Lower lobe of right lung (tissue), 2 donors: ENCODE measurements around the gene SLC39A11. TPM values are rescaled to one million over a fixed set of nuclear protein-coding genes. Genes with fewer than 3 reads are reported as not detected.
"Not testable (repeated sequence)": the region's sequence is repeated elsewhere in the genome, so short reads cannot be mapped to it uniquely, and the experiment has no call there.

Experiments
- ATAC-seq, 2 donors: fragments of 200-7000 bp; cut with Tn5 transposase; one replicate each; pipeline ENCODE4 v1.9.1; 2020 to 2022; ENCODE audit warnings: mild to moderate bottlenecking in 2 of 2, moderate library complexity in 2 of 2
- DNase-seq: peaks from one replicate; pipeline ENCODE4 v3.0.0-alpha.2; 2020
- H3K27ac ChIP-seq: fragments of 200-600 bp; one replicate; pipeline ENCODE4 v1.8.0; 2022
- H3K27me3 ChIP-seq: fragments of 200-600 bp; one replicate; pipeline ENCODE4 v1.8.0; 2022; ENCODE audit warnings: low read depth
- H3K36me3 ChIP-seq: fragments of 200-600 bp; one replicate; pipeline ENCODE4 v1.8.0; 2022; ENCODE audit warnings: mild to moderate bottlenecking
- H3K4me1 ChIP-seq: fragments of 200-600 bp; one replicate; pipeline ENCODE4 v1.8.0; 2022
- H3K4me3 ChIP-seq: fragments of 200-600 bp; one replicate; pipeline ENCODE4 v1.8.0; 2022; ENCODE audit warnings: mild to moderate bottlenecking
- H3K9me3 ChIP-seq: fragments of 200-600 bp; one replicate; pipeline ENCODE4 v1.8.0; 2022
- CTCF ChIP-seq: fragments of 200-600 bp; IDR thresholded peaks from one replicate; pipeline ENCODE4 v1.8.0; 2022; ENCODE audit warnings: antibody characterized with exemption, mild to moderate bottlenecking
- intact Hi-C: fragments of 100-400 bp; cut with DNase I; formaldehyde crosslinking; loops from one replicate; pipeline ENCODE4 v1.11.0; 2022
- total RNA-seq: library from RNA; stranded (reverse); fragmentation: NEBNext Ultra II Directional; extraction: Animal tissue kit (Norgen Biotek cat#: 25700); gene quantifications from one replicate; pipeline ENCODE4 v1.2.1, GENCODE V29; 2021
- donor health status: DM: no; HTN: yes; CAD: no; lungs with severe emphysema.

The SLC39A11 gene
- total RNA-seq, 1 donor from 2014 or later, result 39.7 TPM

- TF ChIP-seq CTCF, result no peak
- Histone ChIP-seq H3K27ac (no peak overlapping the region), H3K27me3 (no peaks in the 10 kb centered on the region), H3K4me1 (no peaks in the 10 kb centered on the region), H3K36me3 (peaks cover 8% of the 10 kb centered on the region), H3K4me3 (no peak overlapping the region), H3K9me3 (no peaks in the 10 kb centered on the region)
- DNase-seq, result no peak
- ATAC-seq, result no peak
- intact Hi-C loops, result no loop called here
These were observed 23.2 kb downstream of the SLC39A11 start for GRCh38 chr17:73069164-73069770.

DNA sequence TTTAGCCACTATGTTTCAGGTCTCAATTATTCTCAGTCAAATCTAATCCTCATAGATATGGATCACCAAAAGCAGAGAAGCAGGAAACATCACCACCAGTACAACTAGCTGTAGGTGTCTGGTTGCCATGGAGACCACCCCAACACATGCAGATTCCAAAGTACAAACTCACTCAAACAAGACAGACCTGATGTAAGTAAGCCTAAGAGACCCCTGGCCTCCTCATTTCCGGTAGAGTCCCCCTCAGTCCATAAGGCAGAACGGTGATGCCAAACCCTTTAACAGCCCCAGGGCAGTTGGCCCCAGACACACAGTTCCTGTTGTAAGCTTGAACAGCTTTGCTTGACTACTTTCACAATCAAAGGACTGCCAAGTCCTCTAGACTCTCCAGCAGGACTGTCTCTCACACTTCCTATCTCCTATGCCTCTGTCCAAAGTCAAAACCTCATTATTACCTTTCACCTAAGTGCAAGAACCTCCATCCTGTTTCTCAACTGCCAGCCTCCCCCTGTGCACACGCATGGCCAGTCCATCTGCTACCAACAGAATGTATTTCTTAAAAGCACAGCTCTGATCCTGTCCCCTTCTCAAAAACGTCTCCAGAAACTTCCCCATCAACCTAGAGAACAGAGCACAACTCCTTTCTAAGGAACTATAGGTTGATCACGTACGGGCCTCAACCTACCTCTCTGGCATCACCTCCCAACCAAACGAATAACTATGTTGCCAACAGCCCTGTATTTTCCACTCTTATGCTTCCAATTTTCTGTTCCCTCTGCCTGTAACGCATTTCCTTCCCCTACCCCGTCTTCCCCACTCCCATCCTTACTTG, 23.9 kb downstream of the SLC39A11 start:
- intact Hi-C loops, result no loop called here
- Histone ChIP-seq H3K4me3 (no peak overlapping the region), H3K27ac (no peak overlapping the region), H3K27me3 (no peaks in the 10 kb centered on the region), H3K9me3 (no peaks in the 10 kb centered on the region), H3K4me1 (no peaks in the 10 kb centered on the region), H3K36me3 (peaks cover 6% of the 10 kb centered on the region)
- DNase-seq, result no peak
- ATAC-seq, result peak in 1 of 2 donors; percentile 16
- no peak for TF ChIP-seq CTCF

- H3K36me3 ChIP-seq, H3K27ac ChIP-seq, H3K4me3 ChIP-seq, intact Hi-C loops, H3K27me3 ChIP-seq, DNase-seq, ATAC-seq, H3K9me3 ChIP-seq, H3K4me1 ChIP-seq: not testable (repeated sequence)
These were observed 24.8 kb downstream of the SLC39A11 start for GRCh38 chr17:73067699-73068098.

GRCh38 chr17:73067075-73067474, 25.4 kb downstream of the SLC39A11 start:
- Histone ChIP-seq H3K4me1 (no peaks in the 10 kb centered on the region), H3K27ac (no peak overlapping the region), H3K36me3 (no peaks in the 10 kb centered on the region), H3K27me3 (no peaks in the 10 kb centered on the region), H3K9me3 (no peaks in the 10 kb centered on the region), H3K4me3 (no peak overlapping the region)
- ATAC-seq, result no peak
- no peak for TF ChIP-seq CTCF
- intact Hi-C loops, result no loop called here
- no peak for DNase-seq

DNA sequence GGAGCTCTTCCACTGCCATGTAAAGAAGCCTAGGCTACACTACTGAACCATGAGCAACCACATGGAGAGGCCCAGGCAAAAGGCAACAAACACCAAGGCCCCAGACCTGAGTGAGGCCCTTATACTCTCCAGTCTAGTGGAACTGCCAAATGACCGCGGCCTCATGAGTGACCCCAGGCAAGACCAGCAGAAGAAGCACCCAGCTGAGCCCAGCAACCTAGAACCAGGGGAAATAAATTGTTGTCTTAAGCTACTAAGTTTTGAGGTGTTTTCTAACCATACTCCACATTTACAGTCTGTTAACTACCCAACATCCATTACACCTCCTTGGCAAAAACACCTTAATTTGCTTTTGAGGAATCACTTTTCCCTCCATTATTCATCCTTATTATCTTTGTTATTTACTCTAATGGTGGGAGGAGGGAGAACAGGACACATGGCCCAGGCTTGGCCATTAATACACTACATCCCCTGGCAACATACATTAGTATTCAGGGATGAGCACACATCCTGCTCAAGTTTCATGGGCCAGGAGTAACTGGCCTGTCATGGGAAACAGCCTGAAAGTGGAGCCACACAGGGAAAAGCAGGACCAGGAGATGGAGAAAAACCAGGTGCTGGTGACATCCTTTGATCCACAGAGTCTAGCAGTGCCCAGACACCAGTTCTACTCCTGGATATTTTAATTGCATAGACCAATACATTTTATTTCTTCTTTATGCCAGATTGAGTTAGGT, 26.2 kb downstream of the SLC39A11 start:
- no peaks in the 10 kb centered on the region for H3K4me1 ChIP-seq
- TF ChIP-seq CTCF, result no peak
- DNase-seq, result no peak
- H3K4me3 ChIP-seq, result no peak overlapping the region
- H3K9me3 ChIP-seq, result no peaks in the 10 kb centered on the region
- H3K27ac ChIP-seq, result no peak overlapping the region
- no peaks in the 10 kb centered on the region for H3K36me3 ChIP-seq
- no peaks in the 10 kb centered on the region for H3K27me3 ChIP-seq
- no peak for ATAC-seq
- intact Hi-C loops, result no loop called here
